PC-3 (cell line): ENCODE results near the gene C9orf50.

ENCODE experiments used
- EZH2 ChIP-seq: fragments of 300-600 bp; sonication (generic); IDR thresholded peaks from one replicate; pipeline ENCODE4 v1.6.1; 2017; ENCODE audit warnings: antibody characterized with exemption, mild to moderate bottlenecking, low read length; ENCODE audit not compliant: unreplicated experiment
- EZH2phosphoT487 ChIP-seq: fragments of 300-600 bp; sonication (generic); IDR thresholded peaks from 2 replicates; pipeline ENCODE4 v1.6.1; 2018; ENCODE audit warnings: mild to moderate bottlenecking, antibody characterized with exemption, low read length, borderline replicate concordance
- TF ChIP-seq, protein P1 (sequence below): fragments of 300-600 bp; sonication (generic); conservative IDR thresholded peaks from 2 replicates; pipeline ENCODE4 v1.5.1; 2017; ENCODE audit warnings: antibody characterized with exemption, low read depth, mild to moderate bottlenecking, low read length

DNA sequence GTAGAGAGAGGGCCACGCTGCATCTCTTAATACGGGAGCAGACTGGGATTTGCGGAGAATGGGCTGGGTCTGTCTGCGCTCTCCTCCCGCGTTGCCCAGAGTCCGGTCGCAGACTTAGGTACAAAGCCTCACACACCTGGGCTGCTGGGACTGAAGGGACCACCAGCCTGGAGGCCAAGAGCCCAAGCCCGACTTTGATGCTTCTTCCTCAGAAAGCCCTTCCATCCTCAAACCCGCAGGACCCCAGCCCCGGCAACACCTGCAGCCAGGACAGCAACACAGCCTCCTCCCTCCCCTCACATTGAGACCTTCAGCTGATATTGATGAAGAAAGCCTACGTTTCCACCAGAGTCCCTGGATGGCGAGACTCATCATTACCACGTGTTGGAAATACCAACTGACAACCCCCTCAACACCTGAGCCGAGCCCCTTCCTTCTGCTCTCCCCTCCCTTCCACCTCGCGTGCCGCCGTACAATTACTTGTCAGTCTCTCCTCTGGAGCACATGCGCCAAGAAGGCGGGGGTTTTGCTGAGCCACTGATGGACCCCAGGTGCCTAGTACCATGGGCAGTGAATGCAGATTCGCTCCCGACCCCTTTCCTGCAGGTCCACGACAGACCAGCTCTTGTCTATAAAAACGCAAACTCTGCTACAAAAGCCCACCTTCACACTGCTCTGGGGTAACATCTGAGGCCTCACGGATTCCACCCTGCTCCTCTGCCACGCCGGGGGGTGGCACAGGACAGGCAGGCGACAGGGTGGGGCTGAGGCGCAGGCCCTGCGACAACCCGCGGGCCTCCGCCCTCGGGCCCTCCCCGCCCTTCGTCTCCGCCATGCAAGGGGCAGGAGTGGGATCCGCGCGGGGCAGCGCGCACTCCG is 20.2 kb upstream of the C9orf50 start:
- TF ChIP-seq, protein P1, sequence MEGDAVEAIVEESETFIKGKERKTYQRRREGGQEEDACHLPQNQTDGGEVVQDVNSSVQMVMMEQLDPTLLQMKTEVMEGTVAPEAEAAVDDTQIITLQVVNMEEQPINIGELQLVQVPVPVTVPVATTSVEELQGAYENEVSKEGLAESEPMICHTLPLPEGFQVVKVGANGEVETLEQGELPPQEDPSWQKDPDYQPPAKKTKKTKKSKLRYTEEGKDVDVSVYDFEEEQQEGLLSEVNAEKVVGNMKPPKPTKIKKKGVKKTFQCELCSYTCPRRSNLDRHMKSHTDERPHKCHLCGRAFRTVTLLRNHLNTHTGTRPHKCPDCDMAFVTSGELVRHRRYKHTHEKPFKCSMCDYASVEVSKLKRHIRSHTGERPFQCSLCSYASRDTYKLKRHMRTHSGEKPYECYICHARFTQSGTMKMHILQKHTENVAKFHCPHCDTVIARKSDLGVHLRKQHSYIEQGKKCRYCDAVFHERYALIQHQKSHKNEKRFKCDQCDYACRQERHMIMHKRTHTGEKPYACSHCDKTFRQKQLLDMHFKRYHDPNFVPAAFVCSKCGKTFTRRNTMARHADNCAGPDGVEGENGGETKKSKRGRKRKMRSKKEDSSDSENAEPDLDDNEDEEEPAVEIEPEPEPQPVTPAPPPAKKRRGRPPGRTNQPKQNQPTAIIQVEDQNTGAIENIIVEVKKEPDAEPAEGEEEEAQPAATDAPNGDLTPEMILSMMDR: no peak
- TF ChIP-seq EZH2 (no peak), EZH2phosphoT487 (no peak)
